Fibroblast of lung (primary cell): ENCODE results near the gene WFIKKN1.

ENCODE experiments used
- CTCF ChIP-seq, 2 donors: IDR thresholded peaks in 1 of 2; conservative IDR thresholded peaks in 1 of 2; 1 replicate in 1 of 2; 2 replicates in 1 of 2; pipeline ENCODE4 v1.5.1; 2011 to 2012; ENCODE audit warnings: low read length in 2 of 2, control low read depth in 1 of 2, inconsistent platforms in 1 of 2, low read depth in 1 of 2, mild to moderate bottlenecking in 1 of 2
- EZH2 ChIP-seq: IDR thresholded peaks from 2 replicates; pipeline ENCODE4 v1.5.1; 2012; ENCODE audit warnings: low read length, control low read depth, mild to moderate bottlenecking; ENCODE audit errors: missing control alignments

- no peak for TF ChIP-seq CTCF (conservative IDR thresholded peaks at IDR 0.05 in 1 of 2, IDR thresholded peaks at IDR 0.05 in 1 of 2; ENCODE audit: low read depth in 1 of 2, low read length in 2 of 2)
- no peak for TF ChIP-seq EZH2
Measured at GRCh38 chr16:683396-684070, 52.7 kb downstream of the WFIKKN1 start.
